Measurements from ENCODE around the gene RCOR1.

RCOR1 gene

GRCh38 chr14:102696856-102697495, 104.5 kb downstream of the RCOR1 start:
- Histone ChIP-seq H3K9me3 (no peaks in the 10 kb centered on the region), H3K27me3 (no peaks in the 10 kb centered on the region), H3K4me1 (no peaks in the 10 kb centered on the region; the same call in 1 of the 2 replicates), H3K4me3 (ENCODE audit: low read depth, low read length) (no peak overlapping the region), H3K36me3 (peaks cover 5% of the 10 kb centered on the region)
- no peak for DNase-seq
- no peak for TF ChIP-seq CTCF (IDR thresholded peaks at IDR 0.05; ENCODE audit: low read depth, low read length)

GRCh38 chr14:102697501-102697900, 105.1 kb downstream of the RCOR1 start:
- Histone ChIP-seq H3K27me3 (no peaks in the 10 kb centered on the region), H3K4me1 (no peaks in the 10 kb centered on the region; the same call in 1 of the 2 replicates), H3K9me3 (no peaks in the 10 kb centered on the region), H3K4me3 (ENCODE audit: low read depth, low read length) (no peak overlapping the region), H3K36me3 (peaks cover 6% of the 10 kb centered on the region)
- no peak for TF ChIP-seq CTCF (IDR thresholded peaks at IDR 0.05; ENCODE audit: low read depth, low read length)
- no peak for DNase-seq

GRCh38 chr14:102699416-102700110, 107.1 kb downstream of the RCOR1 start:
- DNase-seq: no peak

GRCh38 chr14:102708494-102708893, 116.0 kb downstream of the RCOR1 start:
- no peak for TF ChIP-seq CTCF (IDR thresholded peaks at IDR 0.05; ENCODE audit: low read depth, low read length)
- Histone ChIP-seq H3K36me3 (peaks cover 38% of the 10 kb centered on the region), H3K4me3 (ENCODE audit: low read depth, low read length) (no peak overlapping the region), H3K4me1 (no peaks in the 10 kb centered on the region), H3K9me3 (no peaks in the 10 kb centered on the region; the same call in 1 of the 2 replicates), H3K27me3 (no peaks in the 10 kb centered on the region)
- no peak for DNase-seq

More at GRCh38 chr14:102699416-102700110, 107.1 kb downstream of the RCOR1 start:
- TF ChIP-seq CTCF (IDR thresholded peaks at IDR 0.05; ENCODE audit: low read depth, low read length): no peak
- no peaks in the 10 kb centered on the region for H3K27me3 ChIP-seq
- H3K9me3 ChIP-seq: no peaks in the 10 kb centered on the region
- no peak overlapping the region for H3K4me3 ChIP-seq (ENCODE audit: low read depth, low read length)
- no peaks in the 10 kb centered on the region; the same call in 1 of the 2 replicates for H3K4me1 ChIP-seq
- peaks cover 25% of the 10 kb centered on the region for H3K36me3 ChIP-seq

- peak; percentile 36 for TF ChIP-seq CTCF (IDR thresholded peaks at IDR 0.05; ENCODE audit: low read depth, low read length)
- Histone ChIP-seq H3K27me3 (no peaks in the 10 kb centered on the region), H3K4me3 (ENCODE audit: low read depth, low read length) (no peak overlapping the region), H3K9me3 (no peaks in the 10 kb centered on the region), H3K36me3 (peaks cover 36% of the 10 kb centered on the region), H3K4me1 (peaks cover 3% of the 10 kb centered on the region; the same call in 1 of the 2 replicates)
- DNase-seq: peak; percentile 26
Observed at GRCh38 chr14:102711207-102711606, 118.8 kb downstream of the RCOR1 start.

- H3K36me3 ChIP-seq: peaks cover 40% of the 10 kb centered on the region
- H3K9me3 ChIP-seq: no peaks in the 10 kb centered on the region
- H3K4me1 ChIP-seq: peaks cover 9% of the 10 kb centered on the region
- no peaks in the 10 kb centered on the region for H3K27me3 ChIP-seq
- no peak overlapping the region for H3K4me3 ChIP-seq (ENCODE audit: low read depth, low read length)
- TF ChIP-seq CTCF (IDR thresholded peaks at IDR 0.05; ENCODE audit: low read depth, low read length): no peak
- DNase-seq: no peak
Observed at GRCh38 chr14:102711946-102712345, 119.5 kb downstream of the RCOR1 start.

All from BE2C (cell line).